CD14-positive monocyte (primary cell): Measurements from ENCODE around the gene DGKI. TPM values are rescaled to one million over a fixed set of nuclear protein-coding genes. Genes with fewer than 3 reads are reported as not detected.

Experiments
- DNase-seq, 3 donors: peaks; one replicate each; pipeline ENCODE4 v3.0.0-alpha.2; 2011 to 2022
- H2AFZ ChIP-seq: 2 replicates; pipeline ENCODE4 v1.6.0; 2012; ENCODE audit warnings: mild to moderate bottlenecking, low read depth, low read length, inconsistent platforms; ENCODE audit not compliant: insufficient read depth, poor library complexity, severe bottlenecking
- H3K27ac ChIP-seq, 2 donors: 1 replicate in 1 of 2; 2 replicates in 1 of 2; pipeline ENCODE4 v1.5.1; 2012 to 2013; ENCODE audit warnings: low read length in 2 of 2, control low read depth in 1 of 2, inconsistent platforms in 1 of 2, low read depth in 1 of 2, mild to moderate bottlenecking in 1 of 2
- H3K27me3 ChIP-seq, 2 donors: one replicate each; pipeline versions ENCODE4 v1.6.0 to v1.6.1; 2011 to 2013; ENCODE audit warnings: low read length in 2 of 2; ENCODE audit not compliant: control insufficient read depth in 2 of 2, insufficient read depth in 2 of 2
- H3K36me3 ChIP-seq, 2 donors: replicated peaks in 1 of 2; 1 replicate in 1 of 2; 2 replicates in 1 of 2; pipeline versions ENCODE4 v1.5.1 to v1.6.1; 2012 to 2013; ENCODE audit warnings: low read length in 2 of 2, control low read depth in 1 of 2, inconsistent platforms in 1 of 2, mild to moderate bottlenecking in 1 of 2; ENCODE audit not compliant: insufficient read depth in 2 of 2, control insufficient read depth in 1 of 2
- H3K4me1 ChIP-seq, 2 donors: 1 replicate in 1 of 2; 2 replicates in 1 of 2; pipeline versions ENCODE4 v1.5.1 to v1.6.1; 2012 to 2013; ENCODE audit warnings: low read length in 2 of 2, control low read depth in 1 of 2, inconsistent platforms in 1 of 2, mild to moderate bottlenecking in 1 of 2, moderate library complexity in 1 of 2; ENCODE audit not compliant: insufficient read depth in 2 of 2, control insufficient read depth in 1 of 2
- H3K4me2 ChIP-seq: replicated peaks from 2 replicates; pipeline ENCODE3; 2012; ENCODE audit warnings: low read length, moderate library complexity, mild to moderate bottlenecking; ENCODE audit not compliant: poor library complexity, severe bottlenecking; ENCODE audit errors: extremely low read depth
- H3K4me3 ChIP-seq, 3 experiments: fragments of 200-600 bp in 1 of 3; sonication (generic) in 1 of 3; replicated peaks in 1 of 3; 1 replicate in 2 of 3; 2 replicates in 1 of 3; pipeline ENCODE4 v1.5.1; 2011 to 2013; ENCODE audit warnings: low read length in 3 of 3, mild to moderate bottlenecking in 3 of 3, control low read depth in 2 of 3, low read depth in 2 of 3, inconsistent platforms in 1 of 3, moderate library complexity in 1 of 3
- H3K79me2 ChIP-seq: 2 replicates; pipeline ENCODE4 v1.6.0; 2012; ENCODE audit warnings: mild to moderate bottlenecking, control low read depth, inconsistent platforms, low read length, moderate library complexity; ENCODE audit not compliant: insufficient read depth
- H3K9ac ChIP-seq: 2 replicates; pipeline ENCODE4 v1.6.0; 2017; ENCODE audit warnings: low read length, mild to moderate bottlenecking; ENCODE audit not compliant: insufficient read depth, poor library complexity, severe bottlenecking
- H3K9me3 ChIP-seq, 2 donors: replicated peaks in 1 of 2; 1 replicate in 1 of 2; 2 replicates in 1 of 2; pipeline versions ENCODE4 v1.5.1 to v1.6.1; 2012 to 2013; ENCODE audit warnings: low read length in 2 of 2, control low read depth in 1 of 2; ENCODE audit not compliant: control insufficient read depth in 1 of 2, insufficient read depth in 1 of 2
- H4K20me1 ChIP-seq: 2 replicates; pipeline ENCODE4 v1.6.0; 2012; ENCODE audit warnings: mild to moderate bottlenecking, low read length, control low read depth, moderate library complexity; ENCODE audit not compliant: insufficient read depth
- H3K27ac Mint-ChIP-seq, 7 donors: one replicate each; pipeline ENCODE4 v1.8.0; 2020; ENCODE audit warnings: mild to moderate bottlenecking in 7 of 7, mixed read lengths in 7 of 7, moderate library complexity in 6 of 7, inconsistent platforms in 2 of 7
- H3K27me3 Mint-ChIP-seq, 3 donors: one replicate each; pipeline ENCODE4 v1.8.0; 2021 to 2022; ENCODE audit warnings: low read depth in 3 of 3, mild to moderate bottlenecking in 3 of 3, mixed read lengths in 3 of 3, moderate library complexity in 3 of 3, inconsistent platforms in 1 of 3
- H3K36me3 Mint-ChIP-seq, 2 donors: one replicate each; pipeline ENCODE4 v1.8.0; 2020; ENCODE audit warnings: mixed read lengths in 2 of 2, inconsistent platforms in 1 of 2, mild to moderate bottlenecking in 1 of 2
- H3K4me1 Mint-ChIP-seq: one replicate; pipeline ENCODE4 v1.8.0; 2020; ENCODE audit warnings: mild to moderate bottlenecking, mixed read lengths
- H3K4me3 Mint-ChIP-seq, 2 donors: one replicate each; pipeline ENCODE4 v1.8.0; 2020; ENCODE audit warnings: mild to moderate bottlenecking in 2 of 2, mixed read lengths in 2 of 2, moderate library complexity in 1 of 2
- H3K9me3 Mint-ChIP-seq, 7 donors: one replicate each; pipeline ENCODE4 v1.8.0; 2020 to 2022; ENCODE audit warnings: mixed read lengths in 7 of 7, mild to moderate bottlenecking in 6 of 7, moderate library complexity in 6 of 7, inconsistent platforms in 2 of 7
- WGBS: methylation state at CpG from one replicate; pipeline ENCODE4 v1.1.5; 2013; ENCODE audit warnings: missing lambda C conversion rate; ENCODE audit not compliant: insufficient coverage; 5-methylcytosine and 5-hydroxymethylcytosine counted together
- intact Hi-C, 2 donors: fragments of 100-400 bp; cut with micrococcal nuclease; formaldehyde crosslinking; loops; one replicate each; pipeline versions ENCODE4 v1.15.0 to v1.15.1; 2023
- polyA plus RNA-seq, 3 donors: library from polyadenylated mRNA; depleted of rRNA in 1 of 3; unstranded in 2 of 3; stranded (reverse) in 1 of 3; fragments of 300-500 nt in 2 of 3; fragments of >200 nt in 1 of 3; fragmentation: Illumina TruSeq in 2 of 3; gene quantifications; 1 replicate in 2 of 3; 2 replicates in 1 of 3; pipeline ENCODE4 v1.2.3, GENCODE V29; 2012 to 2021
- TF ChIP-seq, protein P1 (sequence below): fragments of 200-600 bp; IDR thresholded peaks from one replicate; pipeline ENCODE4 v1.8.0; 2022; ENCODE audit warnings: antibody characterized with exemption, mild to moderate bottlenecking

The DGKI gene
- polyA plus RNA-seq, 3 donors, result not detected

DNA sequence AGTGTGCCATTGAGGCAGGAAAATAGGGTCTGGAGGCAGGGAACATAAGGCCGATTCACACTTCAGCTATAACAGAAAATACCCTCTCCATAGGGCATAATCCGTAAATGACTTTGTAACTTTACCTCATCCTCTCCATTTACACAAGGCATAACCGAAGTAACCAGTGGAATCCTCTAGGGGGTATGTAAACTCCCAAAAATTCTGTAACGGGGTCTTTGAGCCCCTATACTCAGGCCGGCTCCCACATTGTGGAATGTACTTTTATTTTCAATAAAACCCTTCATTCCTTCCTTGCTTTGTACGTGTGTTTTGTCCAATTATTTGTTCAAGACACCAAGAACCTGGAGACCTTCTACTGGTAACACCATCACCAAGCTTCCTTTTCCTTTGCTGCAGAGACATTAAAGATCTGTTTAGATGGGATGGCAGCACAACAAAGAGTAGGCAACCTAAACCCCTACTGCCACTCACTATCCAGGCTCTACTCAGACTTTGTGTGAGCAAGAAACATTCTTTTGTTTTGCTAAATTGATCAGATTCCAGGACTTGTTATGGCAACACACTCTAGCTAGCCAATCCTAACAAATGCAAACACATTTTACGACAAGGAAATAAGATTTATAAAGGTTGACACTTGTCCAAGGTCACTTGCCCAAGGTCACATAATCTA is 99.3 kb downstream of the DGKI start:
- no peaks in the 10 kb centered on the region for H4K20me1 ChIP-seq
- Mint-ChIP-seq H3K9me3 (peaks cover 3 to 20% (median 8%) of the 10 kb centered on the region in 7 donors), H3K4me1 (no peaks in the 10 kb centered on the region), H3K36me3 (no peaks in the 10 kb centered on the region), H3K27me3 (peaks cover 1 to 5% (median 2%) of the 10 kb centered on the region in 3 donors), H3K27ac (no peak overlapping the region), H3K4me3 (no peak overlapping the region)
- H3K4me3 ChIP-seq, result no peak overlapping the region
- no peak overlapping the region for H2AFZ ChIP-seq
- no peaks in the 10 kb centered on the region for H3K36me3 ChIP-seq
- no peak overlapping the region for H3K27ac ChIP-seq
- H3K9me3 ChIP-seq, result no peaks in the 10 kb centered on the region
- TF ChIP-seq, protein P1, sequence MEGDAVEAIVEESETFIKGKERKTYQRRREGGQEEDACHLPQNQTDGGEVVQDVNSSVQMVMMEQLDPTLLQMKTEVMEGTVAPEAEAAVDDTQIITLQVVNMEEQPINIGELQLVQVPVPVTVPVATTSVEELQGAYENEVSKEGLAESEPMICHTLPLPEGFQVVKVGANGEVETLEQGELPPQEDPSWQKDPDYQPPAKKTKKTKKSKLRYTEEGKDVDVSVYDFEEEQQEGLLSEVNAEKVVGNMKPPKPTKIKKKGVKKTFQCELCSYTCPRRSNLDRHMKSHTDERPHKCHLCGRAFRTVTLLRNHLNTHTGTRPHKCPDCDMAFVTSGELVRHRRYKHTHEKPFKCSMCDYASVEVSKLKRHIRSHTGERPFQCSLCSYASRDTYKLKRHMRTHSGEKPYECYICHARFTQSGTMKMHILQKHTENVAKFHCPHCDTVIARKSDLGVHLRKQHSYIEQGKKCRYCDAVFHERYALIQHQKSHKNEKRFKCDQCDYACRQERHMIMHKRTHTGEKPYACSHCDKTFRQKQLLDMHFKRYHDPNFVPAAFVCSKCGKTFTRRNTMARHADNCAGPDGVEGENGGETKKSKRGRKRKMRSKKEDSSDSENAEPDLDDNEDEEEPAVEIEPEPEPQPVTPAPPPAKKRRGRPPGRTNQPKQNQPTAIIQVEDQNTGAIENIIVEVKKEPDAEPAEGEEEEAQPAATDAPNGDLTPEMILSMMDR, result no peak
- H3K9ac ChIP-seq, result no peak overlapping the region
- intact Hi-C loops, result no loop called here
- H3K4me2 ChIP-seq, result no peak overlapping the region
- H3K4me1 ChIP-seq, result no peaks in the 10 kb centered on the region
- H3K27me3 ChIP-seq, result no peaks in the 10 kb centered on the region
- no peak for DNase-seq
- H3K79me2 ChIP-seq, result no peaks in the 10 kb centered on the region
- no CpG with 5 or more reads among the region's 7 CpGs for WGBS

DNA sequence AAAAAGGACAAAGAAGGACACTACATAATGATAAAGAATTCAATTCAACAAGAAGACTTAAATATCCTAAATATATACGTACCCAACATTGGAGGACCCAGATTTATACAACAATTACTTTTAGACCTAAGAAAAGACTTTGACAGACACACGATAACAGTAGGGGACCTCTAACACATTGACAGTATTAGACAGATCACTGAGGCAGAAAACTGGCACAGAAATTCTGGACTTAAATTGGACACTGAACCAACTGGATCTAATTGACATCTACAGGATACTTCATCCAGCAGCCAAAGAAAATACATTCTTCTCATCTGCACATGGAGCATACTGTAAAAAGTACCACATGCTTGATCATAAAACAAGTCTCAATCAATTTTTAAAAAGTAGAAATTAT is 103.8 kb downstream of the DGKI start:
- H3K4me2 ChIP-seq, result no peak overlapping the region
- no peaks in the 10 kb centered on the region for H3K79me2 ChIP-seq
- Mint-ChIP-seq H3K9me3 (peaks cover 3 to 22% (median 10%) of the 10 kb centered on the region in 7 donors), H3K4me3 (no peak overlapping the region), H3K4me1 (no peaks in the 10 kb centered on the region), H3K27me3 (peaks cover 2 to 4% (median 4%) of the 10 kb centered on the region in 3 donors), H3K27ac (no peak overlapping the region), H3K36me3 (no peaks in the 10 kb centered on the region)
- no peaks in the 10 kb centered on the region for H3K4me1 ChIP-seq
- no peak overlapping the region for H2AFZ ChIP-seq
- no peaks in the 10 kb centered on the region for H3K27me3 ChIP-seq
- DNase-seq, result no peak
- H3K27ac ChIP-seq, result no peak overlapping the region
- 100% methylated on average over 2 of the region's 2 CpGs for WGBS
- TF ChIP-seq, protein P1, result no peak
- no peaks in the 10 kb centered on the region for H3K36me3 ChIP-seq
- no peaks in the 10 kb centered on the region for H4K20me1 ChIP-seq
- H3K9ac ChIP-seq, result no peak overlapping the region
- intact Hi-C loops, result no loop called here
- H3K4me3 ChIP-seq, result no peak overlapping the region
- H3K9me3 ChIP-seq, result peaks cover 0 to 3% of the 10 kb centered on the region in 2 donors
